ENCODE data around the gene SIDT1.

Gene SIDT1

GRCh38 chr3:113614402-113614801 is 82.0 kb downstream of the SIDT1 start:
- DNase-seq (ENCODE audit: low read depth) = no peak
- no peak for TF ChIP-seq CTCF (IDR thresholded peaks at IDR 0.05; ENCODE audit: insufficient read depth, low read depth, low read length, missing control alignments)

GRCh38 chr3:113615976-113616375 is 83.6 kb downstream of the SIDT1 start:
- DNase-seq (ENCODE audit: low read depth) = no peak
- no peak overlapping the region for H3K4me3 ChIP-seq (ENCODE audit: low read depth, low read length)
- no peak for TF ChIP-seq CTCF (IDR thresholded peaks at IDR 0.05; ENCODE audit: insufficient read depth, low read depth, low read length, missing control alignments)

More at GRCh38 chr3:113614402-113614801, 82.0 kb downstream of the SIDT1 start:
- no peak overlapping the region for H3K4me3 ChIP-seq (ENCODE audit: low read depth, low read length)

- DNase-seq (ENCODE audit: low read depth) = no peak
- no peak for TF ChIP-seq CTCF (IDR thresholded peaks at IDR 0.05; ENCODE audit: insufficient read depth, low read depth, low read length, missing control alignments)
- no peak overlapping the region for H3K4me3 ChIP-seq (ENCODE audit: low read depth, low read length)
These were observed 85.4 kb downstream of the SIDT1 start for GRCh38 chr3:113617726-113618125.

- TF ChIP-seq CTCF (IDR thresholded peaks at IDR 0.05; ENCODE audit: insufficient read depth, low read depth, low read length, missing control alignments) = no peak
- DNase-seq (ENCODE audit: low read depth) = no peak
- H3K4me3 ChIP-seq (ENCODE audit: low read depth, low read length) = no peak overlapping the region
These were observed 87.7 kb downstream of the SIDT1 start for GRCh38 chr3:113620091-113620490.

GRCh38 chr3:113623324-113623723 is 91.0 kb downstream of the SIDT1 start:
- DNase-seq (ENCODE audit: low read depth) = no peak

GRCh38 chr3:113623811-113624210 is 91.5 kb downstream of the SIDT1 start:
- DNase-seq (ENCODE audit: low read depth) = no peak
- TF ChIP-seq CTCF (IDR thresholded peaks at IDR 0.05; ENCODE audit: insufficient read depth, low read depth, low read length, missing control alignments) = no peak
- H3K4me3 ChIP-seq (ENCODE audit: low read depth, low read length) = no peak overlapping the region

More at GRCh38 chr3:113623324-113623723, 91.0 kb downstream of the SIDT1 start:
- no peak for TF ChIP-seq CTCF (IDR thresholded peaks at IDR 0.05; ENCODE audit: insufficient read depth, low read depth, low read length, missing control alignments)
- no peak overlapping the region for H3K4me3 ChIP-seq (ENCODE audit: low read depth, low read length)

- no peak overlapping the region for H3K4me3 ChIP-seq (ENCODE audit: low read depth, low read length)
- no peak for TF ChIP-seq CTCF (IDR thresholded peaks at IDR 0.05; ENCODE audit: insufficient read depth, low read depth, low read length, missing control alignments)
- no peak for DNase-seq (ENCODE audit: low read depth)
These were observed 93.5 kb downstream of the SIDT1 start for GRCh38 chr3:113625834-113626233.

Measured in GM12865 (cell line).